Stimulated activated CD8-positive, alpha-beta memory T cell treated with anti-CD3 and anti-CD28 coated beads, Interleukin-7, amount 100 ng/mL, for 48 hours (primary cell): ENCODE data around the gene CHAT.

Source experiments
- DNase-seq, 2 donors: peaks; one replicate each; pipeline ENCODE4 v3.0.0-alpha.2; 2020; ENCODE audit warnings: low read depth in 1 of 2; ENCODE audit errors: extremely low read depth in 1 of 2

Gene CHAT

DNA sequence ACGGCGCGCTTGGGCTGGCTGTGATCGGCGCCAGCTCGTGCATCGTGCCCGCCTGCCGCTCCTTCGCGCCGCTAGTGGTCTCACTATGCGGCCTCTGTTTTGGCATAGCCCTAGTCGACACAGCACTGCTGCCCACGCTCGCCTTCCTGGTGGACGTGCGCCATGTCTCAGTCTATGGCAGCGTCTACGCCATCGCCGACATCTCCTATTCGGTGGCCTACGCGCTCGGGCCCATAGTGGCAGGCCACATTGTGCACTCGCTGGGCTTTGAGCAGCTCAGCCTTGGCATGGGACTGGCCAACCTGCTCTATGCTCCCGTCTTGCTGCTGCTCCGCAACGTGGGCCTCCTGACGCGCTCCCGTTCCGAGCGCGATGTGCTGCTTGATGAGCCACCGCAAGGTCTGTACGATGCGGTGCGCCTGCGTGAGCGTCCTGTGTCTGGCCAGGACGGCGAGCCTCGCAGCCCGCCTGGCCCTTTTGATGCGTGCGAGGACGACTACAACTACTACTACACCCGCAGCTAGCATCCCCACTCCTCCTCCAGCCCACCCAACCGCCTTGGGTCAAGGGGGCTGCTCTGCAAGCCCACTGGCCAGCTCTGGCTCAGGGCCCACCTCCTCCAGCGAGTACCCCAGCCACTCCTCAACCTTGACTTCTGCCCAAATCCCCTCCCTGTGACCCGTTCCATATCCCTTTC, 1.9 kb upstream of the CHAT start:
- DNase-seq: no peak

DNA sequence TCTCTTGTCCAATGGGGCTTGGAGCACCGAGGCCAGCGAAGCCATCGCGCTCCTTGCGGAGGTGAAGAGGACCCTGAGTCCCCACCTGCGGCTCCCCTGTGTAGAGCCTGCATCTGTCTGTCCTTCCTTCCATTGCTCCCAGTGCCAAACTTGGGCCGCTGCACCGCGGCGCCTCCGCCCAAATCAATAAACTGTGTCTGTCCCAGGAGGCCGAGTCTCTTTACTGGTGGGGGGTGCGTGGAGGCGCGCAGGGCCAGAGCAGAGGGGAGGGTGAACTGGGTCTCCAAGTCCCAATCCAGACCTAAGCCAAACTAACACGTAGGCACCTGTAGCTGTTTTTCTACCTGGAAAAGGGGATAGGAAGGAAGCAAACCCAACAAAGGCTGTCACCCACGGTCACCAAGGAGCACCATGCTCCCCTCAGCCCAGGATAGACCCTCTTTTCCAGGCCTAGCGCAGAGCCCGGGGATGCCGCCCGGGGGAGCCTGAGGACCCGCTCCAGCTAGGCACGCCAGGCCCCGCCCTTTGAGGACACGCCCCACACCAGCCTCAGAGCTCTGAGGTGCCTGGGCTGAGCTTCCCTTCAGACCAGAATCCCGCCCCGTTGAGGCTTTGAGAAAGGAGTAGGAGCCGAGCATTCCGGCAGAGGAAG, 1.2 kb upstream of the CHAT start:
- DNase-seq: peak in 1 of 2 donors; percentile 6

DNA sequence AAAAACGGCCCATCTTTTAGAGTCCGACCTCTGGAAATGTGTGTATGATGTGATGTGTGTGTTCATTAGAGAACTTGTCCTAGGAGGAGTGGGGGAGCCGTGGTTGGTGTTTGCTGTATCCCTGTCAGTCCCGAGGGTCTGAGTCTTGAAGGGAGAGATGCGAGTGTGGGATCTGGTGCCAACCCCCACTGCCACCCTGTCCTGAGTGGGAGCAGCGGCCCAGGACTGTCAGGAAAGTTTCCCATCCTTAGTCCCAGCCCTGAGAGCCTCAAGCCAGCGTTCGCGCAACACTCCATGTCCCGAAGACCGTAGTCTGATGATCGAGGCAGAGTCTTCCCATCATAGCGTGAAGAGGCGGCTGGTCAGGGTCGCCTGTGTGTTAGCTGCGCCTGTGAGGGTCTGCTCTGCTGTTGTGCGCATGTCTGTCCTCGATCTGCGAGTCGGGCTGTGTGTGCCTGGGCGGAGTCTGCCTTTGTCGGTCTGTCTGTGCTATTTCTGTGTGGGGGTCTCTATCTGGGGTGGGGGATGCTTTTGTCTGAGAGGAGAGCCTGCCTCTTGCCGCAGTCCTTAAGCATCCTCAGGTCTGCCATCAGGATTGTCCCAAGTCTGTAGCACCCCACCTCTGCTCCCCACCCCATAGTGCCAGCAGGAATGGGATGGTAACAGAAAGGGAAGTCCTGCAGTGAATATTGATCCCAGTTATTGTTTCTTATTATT, 514 bp upstream of the CHAT start:
- DNase-seq: no peak

DNA sequence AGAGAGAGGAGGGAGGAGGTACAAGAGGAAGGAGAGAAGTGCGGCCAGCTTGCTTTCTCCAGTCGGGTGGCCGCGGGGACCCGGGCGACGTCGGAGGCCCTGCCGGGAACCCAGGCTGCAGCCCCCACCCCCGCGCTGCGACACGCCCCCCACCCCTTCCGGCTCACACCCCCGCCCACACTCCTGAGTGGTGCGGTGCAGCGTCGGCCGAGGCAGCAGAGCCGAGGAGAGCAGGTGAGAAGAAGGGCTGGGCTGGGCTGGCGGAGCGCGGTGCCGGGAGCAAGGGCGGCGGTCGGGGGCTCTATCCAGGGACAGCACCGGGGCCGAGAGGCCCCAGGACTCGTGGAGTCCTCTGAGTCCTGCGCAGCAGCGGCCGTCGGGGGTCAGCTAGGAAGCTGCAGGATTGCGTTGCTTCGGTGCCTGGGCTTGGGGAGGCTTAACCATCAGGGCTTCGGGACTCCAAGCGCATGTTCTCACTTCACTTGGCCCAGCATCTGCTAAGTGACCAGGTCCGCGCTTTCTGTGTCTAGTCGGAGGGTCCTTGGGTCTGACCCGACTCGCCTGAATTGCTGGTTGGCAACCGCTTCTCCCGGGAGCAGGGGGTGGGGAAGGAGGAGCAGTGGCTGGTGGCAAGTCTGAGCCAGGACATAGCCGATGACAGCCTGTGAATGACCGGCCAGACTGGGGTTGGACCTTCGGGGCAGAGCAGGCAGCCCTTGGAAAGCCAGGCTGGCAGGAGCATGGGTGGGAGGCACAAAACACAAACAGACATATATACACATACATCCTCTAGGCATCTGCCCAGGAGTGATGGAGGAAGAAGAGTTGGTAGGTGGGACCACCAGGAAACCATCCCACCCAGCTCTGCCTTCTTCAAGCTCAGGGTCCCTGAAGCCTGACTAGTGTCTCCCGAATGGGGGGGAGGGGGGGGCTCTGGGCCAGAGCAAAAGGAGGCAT, 683 bp downstream of the CHAT start:
- no peak for DNase-seq

DNA sequence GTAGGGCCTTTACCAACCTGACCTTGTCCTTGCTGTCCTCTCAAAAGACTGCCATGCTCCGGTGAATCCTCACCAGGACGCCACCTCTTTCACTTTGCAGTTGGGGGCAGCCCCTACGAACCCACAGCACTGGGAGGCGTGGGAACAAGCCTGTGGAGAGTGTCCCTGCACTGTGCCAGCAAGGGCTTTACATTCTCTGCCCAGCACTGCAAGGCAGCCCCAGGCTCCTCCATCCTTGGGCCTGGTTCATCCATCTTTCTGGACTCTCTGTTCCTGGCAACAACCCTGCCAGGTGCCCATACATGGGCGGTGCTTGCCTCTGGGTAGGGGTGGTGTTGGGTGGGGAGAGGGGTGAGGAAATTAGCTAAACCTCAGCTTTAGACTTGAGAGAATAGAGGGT, 1.4 kb downstream of the CHAT start:
- no peak for DNase-seq

DNA sequence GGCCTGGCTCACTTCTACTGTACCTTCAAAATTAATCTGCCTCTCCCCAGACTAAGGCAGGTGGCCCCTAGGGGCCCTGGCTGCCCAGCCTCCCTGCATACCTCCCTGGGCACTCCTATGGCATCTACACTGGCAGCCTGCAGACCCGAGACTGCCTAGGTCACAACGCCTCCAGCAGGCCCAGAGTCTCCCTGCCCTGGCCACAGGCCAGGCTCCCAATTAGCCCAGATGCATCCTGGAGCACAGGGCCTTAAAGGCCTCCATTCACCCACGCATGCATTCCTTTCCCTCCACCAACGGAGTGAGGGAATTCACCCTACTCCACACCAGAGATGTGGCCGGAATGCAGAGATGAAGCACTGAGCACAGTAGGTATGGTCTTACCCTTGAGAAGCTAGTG, 1.9 kb downstream of the CHAT start:
- no peak for DNase-seq

DNA sequence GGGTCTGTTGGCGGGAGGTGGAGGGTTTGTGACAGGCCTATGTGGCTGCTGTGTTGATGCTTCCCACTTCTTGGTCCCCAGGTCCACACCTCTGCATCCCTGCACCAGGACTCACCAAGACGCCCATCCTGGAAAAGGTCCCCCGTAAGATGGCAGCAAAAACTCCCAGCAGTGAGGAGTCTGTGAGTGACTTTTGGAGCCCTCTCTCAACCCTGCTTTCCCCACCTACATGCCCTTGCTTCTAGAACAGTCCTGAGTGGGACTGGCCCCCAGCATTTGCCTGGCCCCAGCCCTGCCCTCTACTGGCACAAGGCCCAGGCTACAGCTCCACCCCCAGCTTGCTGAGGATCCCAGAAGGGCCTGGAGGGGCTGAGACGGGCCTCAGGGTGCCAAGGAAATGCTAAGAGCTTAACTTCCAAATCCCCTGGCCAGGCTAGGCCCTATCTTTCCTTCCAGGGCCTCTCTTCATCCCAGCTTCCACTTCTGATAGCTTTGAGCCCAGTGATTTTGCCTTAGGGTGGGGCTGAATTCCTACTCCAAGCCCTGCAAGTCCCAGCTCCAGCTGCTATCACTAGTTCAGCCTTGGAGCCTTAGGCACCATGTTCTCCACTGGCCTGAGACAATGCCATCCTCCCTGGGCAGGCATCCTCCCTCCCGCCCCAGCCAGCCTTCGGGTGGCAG, 2.7 kb downstream of the CHAT start:
- DNase-seq: no peak

DNA sequence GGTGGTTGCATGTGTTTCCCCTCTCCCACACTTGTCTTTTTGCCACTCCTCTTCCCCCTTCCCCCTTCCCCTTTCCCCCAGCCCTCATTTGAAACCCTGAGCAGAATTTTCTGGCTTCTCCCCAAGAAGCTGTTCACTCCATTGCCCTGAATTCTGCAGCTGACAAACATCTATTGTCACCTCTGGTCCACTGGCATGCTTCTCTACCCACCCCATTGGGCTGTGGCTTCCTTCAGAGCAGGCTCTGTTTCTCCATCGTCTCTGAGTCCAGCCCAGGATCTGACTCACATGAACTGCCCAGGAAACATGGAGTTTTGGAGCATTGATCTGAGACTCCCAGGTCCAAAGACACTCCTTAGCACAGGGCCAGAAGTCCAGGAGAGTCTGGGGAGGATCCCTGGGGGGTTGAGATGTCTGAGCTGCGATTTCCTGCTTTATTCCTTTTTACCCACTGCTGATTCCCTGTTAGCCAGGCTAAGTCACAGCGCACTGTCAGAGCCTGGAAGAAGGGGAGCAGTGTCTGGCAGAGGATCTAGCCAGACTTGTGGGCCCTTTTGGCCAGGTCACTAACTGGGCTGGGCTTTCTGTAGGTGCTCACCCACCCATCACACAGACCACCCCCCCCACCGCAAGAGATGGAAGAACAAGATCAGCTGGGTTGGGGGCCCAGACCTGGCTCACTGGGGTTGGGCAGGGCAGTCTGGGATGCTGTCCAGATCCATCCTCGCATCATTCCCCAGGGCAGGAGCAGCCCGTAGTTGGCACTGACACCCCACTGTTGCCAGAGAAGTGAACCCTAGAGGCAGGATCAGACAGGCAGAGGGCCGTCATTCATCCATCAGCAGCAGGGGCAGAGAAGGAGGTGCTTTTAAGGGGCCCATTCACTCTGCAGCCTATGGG, 3.5 kb downstream of the CHAT start:
- DNase-seq: no peak

DNA sequence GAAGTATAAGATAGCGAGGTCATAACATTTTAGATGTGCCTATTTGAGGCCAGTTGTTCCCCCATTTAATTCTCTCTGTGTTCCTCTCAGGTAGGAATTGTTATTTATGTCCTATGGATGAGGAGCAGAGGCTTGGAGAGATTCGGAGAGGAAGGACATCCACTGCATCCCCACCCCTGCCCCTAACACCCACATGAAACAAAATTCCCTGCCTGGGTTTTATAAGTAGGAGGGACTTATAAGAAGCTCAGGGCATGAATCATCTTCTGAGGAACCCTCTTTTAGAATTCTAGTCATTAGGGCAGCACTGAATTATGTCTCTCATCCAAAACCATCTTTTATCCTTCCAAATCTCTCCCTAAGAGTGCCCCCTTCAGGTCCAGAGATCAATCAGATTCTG, 5.0 kb downstream of the CHAT start:
- no peak for DNase-seq

DNA sequence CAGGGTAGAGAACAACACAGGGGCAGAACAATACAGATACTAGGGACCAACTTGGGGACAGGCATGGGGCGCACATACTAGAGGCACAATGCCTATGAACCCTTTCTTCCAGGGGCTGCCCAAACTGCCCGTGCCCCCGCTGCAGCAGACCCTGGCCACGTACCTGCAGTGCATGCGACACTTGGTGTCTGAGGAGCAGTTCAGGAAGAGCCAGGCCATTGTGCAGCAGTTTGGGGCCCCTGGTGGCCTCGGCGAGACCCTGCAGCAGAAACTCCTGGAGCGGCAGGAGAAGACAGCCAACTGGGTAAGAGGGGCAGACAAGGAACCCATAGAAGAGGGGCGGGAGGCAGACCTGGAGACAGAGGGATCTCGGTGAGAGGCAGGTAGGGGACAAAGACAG, 5.8 kb downstream of the CHAT start:
- no peak for DNase-seq

DNA sequence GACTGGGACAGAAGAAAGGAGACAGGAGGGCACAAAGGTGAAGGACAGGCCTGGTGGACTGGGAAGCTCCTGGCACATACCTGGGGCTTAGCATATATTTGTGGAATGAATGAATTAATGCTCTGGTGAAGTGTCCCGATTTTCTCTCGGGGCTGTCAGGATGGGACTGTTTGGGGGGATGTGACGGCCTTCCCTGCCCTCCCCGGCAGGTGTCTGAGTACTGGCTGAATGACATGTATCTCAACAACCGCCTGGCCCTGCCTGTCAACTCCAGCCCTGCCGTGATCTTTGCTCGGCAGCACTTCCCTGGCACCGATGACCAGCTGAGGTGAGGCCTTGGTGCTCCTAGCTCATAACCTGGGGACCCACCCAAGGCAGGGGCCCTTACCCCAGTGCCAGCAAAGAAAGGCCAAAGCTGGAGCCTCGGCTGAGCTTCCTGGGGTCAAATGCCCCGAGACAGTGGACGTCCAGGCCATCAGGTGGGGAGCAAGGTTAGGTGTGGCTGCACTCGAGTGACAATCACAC, 6.5 kb downstream of the CHAT start:
- DNase-seq: no peak

DNA sequence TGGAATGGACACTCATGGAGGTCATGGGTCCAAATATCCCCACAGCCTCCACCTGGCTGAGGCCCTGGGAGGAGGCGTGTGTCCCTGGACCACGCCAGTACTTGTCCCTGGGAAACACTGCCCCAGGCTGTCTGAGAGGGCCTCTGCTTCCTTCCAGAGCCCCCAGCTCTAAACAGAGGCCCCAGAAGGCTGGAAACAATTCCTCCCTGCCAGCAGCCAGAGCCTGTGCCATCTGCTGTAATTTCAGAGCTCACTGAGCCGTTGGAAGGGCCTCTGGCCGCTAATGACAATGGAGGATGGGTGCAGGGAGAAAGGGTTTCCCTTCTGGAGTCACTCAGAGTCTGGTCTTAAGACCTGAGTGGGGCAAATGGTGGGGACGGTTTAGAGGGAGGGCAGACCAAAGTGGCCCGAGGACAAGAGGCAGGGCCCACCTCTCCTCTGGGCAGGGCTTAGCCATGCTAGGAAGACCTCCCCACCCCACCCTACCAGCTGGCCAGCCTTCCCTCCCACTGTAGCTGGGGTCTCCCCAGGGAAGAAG, 7.1 kb downstream of the CHAT start:
- DNase-seq: no peak

DNA sequence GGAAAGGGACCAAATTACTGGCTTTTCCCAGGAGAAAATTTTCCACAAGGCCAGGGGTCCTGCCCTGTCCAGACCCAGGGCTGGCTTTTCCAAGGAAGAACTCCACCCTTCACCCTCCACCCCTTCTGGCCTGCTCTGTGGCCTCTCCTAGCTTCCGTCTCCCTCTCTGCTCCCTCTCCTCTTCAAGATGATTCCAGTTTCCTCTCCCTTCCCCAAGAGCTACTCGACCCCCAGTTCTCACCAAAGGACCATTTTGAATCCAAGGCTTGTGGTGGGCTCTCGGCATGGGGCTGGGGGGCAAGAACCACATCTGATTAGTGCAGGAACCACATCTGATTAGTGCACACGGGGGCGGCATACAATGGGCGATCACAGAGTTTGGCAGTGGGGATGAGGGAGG, 7.7 kb downstream of the CHAT start:
- no peak for DNase-seq

DNA sequence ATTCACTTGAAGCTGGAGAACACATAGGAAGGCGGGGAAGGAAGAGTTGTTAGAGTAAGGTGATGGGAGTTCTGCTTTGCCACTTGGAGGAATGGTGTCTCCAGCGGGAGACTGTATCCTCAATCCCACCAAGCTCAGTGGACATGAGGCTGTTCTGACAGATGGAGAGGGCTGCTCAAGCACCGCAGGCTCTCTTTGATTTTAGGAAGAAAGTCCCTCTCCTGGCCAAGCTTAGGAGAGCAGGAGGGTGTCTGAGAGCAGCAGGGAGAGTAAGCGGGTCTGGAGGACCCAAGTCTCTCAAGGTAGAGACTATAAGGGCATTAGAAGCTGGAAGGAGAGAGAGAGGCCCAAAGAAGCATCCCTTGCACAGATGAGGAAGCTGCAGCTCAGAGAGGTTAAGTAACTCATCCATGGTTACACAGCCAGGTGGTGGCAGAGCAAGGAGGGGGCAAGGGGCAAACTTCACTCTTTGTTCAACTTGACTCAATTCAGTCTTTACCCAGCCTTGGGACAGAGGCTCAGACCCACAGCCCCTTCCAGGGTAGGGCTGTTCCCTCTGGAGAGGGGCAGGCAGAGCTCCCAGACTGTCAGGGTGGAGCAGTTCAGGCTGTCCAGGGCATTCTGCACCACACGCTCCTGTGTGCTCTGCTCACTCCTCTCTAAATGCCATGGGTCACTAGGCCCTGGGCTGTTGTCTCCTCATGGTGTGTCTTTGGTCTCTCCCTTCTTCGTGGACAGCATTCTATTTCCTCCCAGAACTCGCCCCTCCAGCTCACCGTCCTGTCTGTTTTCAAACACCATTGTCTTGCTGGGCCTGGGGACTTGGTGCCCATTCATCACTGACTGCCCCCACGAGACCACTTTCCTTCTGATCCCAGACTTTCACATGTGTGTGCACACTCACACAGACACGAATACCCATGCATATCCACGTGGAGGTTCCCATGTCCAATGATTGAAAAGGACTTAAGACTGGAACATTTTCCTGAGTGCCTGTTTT, 8.9 kb downstream of the CHAT start:
- DNase-seq: no peak

DNA sequence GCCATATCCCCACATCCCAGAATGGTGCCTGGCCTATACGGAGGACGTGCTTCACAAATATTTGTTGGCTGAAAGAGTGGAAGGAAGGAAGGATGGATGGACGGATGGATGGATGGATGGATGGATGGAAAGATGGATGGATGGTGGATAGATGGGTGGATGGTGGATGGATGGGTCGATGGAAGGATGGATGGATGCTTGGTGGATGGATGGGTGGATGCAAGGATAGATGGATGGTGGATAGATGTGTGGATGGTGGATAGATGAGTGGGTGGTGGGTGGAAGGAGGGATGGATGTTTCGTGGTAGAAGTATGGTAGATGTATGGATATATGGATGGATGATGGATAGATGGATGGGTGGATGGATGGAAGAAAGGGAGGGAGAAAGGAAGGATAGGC, 10.8 kb downstream of the CHAT start:
- no peak for DNase-seq

DNA sequence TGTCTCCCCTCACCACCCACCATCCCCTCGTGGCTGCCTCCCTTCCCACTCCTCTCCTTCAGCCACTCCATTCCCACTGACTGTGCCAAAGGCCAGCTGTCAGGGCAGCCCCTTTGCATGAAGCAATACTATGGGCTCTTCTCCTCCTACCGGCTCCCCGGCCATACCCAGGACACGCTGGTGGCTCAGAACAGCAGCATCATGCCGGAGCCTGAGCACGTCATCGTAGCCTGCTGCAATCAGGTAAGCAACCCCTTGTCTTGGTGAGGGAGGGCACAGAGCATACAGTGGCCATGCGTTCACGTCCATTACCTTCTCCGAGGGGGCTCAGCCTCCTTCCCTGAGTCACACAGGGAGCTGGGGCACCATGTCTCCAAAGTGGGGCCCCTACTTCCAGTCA, 11.6 kb downstream of the CHAT start:
- no peak for DNase-seq

DNA sequence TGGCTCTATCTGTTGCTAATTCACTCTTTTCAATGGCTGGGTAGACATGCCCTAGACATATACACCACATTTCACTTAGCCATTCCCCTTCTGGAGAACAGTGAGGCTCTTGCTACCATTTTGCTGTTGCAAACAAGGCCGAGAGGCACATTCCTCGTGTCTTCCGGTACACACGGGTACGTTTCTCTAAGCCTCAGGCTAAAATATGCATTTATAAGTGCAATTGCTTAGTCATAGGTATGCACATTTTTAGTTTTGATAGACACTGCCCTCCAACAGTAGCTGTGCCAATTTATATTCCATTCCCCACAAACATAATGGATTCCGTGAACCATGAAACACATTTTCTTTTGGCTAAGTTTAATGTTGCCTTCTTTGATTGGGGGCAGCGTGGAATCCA, 13.2 kb downstream of the CHAT start:
- DNase-seq: no peak
